Right ventricle myocardium inferior (tissue), 1 donor: ENCODE data around the gene ZNF546. TPM values are rescaled to one million over a fixed set of nuclear protein-coding genes. Genes with fewer than 3 reads are reported as not detected.
"Not testable (repeated sequence)": the region's sequence is repeated elsewhere in the genome, so short reads cannot be mapped to it uniquely, and the experiment has no call there.

Source experiments
- ATAC-seq: fragments of 200-7000 bp; cut with Tn5 transposase; one replicate; pipeline ENCODE4 v1.9.1; 2020; ENCODE audit warnings: mild to moderate bottlenecking, moderate library complexity
- DNase-seq: peaks from one replicate; pipeline ENCODE4 v3.0.0; 2021; ENCODE audit errors: missing footprints
- intact Hi-C: fragments of 100-400 bp; cut with DNase I; formaldehyde crosslinking; loops from one replicate; pipeline ENCODE4 v1.11.0; 2022
- total RNA-seq: library from RNA; stranded (reverse); fragmentation: NEBNext Ultra II Directional; extraction: Animal tissue kit (Norgen Biotek cat#: 25700); gene quantifications from one replicate; pipeline ENCODE4 v1.2.1, GENCODE V29; 2021
- donor health status: DM: no; HTN: yes; CAD: no; lungs with severe emphysema.

The ZNF546 gene
- total RNA-seq, 1 donor from 2014 or later = 5.1 TPM

GRCh38 chr19:40033989-40034560, 37.2 kb downstream of the ZNF546 start:
- intact Hi-C loops = no loop called here

GRCh38 chr19:40035996-40036395, 39.1 kb downstream of the ZNF546 start:
- intact Hi-C loops = no loop called here
- DNase-seq (no peak), ATAC-seq (no peak)

More at GRCh38 chr19:40033989-40034560, 37.2 kb downstream of the ZNF546 start:
- DNase-seq (no peak), ATAC-seq (no peak)

- ATAC-seq, DNase-seq, intact Hi-C loops: not testable (repeated sequence)
Measured at GRCh38 chr19:40038047-40038446, 41.2 kb downstream of the ZNF546 start.

- intact Hi-C loops, ATAC-seq, DNase-seq: not testable (repeated sequence)
Measured at GRCh38 chr19:40041718-40042117, 44.9 kb downstream of the ZNF546 start.

GRCh38 chr19:40053491-40053890, 56.6 kb downstream of the ZNF546 start:
- intact Hi-C loops = no loop called here
- DNase-seq (no peak), ATAC-seq (no peak)

- ATAC-seq = no peak
- no peak for DNase-seq
- intact Hi-C loops = no loop called here
Measured at GRCh38 chr19:40054632-40055031, 57.8 kb downstream of the ZNF546 start.

GRCh38 chr19:40055049-40055448, 58.2 kb downstream of the ZNF546 start:
- ATAC-seq (no peak), DNase-seq (no peak)
- intact Hi-C loops = no loop called here

- peak; percentile 94 for ATAC-seq
- intact Hi-C loops = no loop called here
Measured at GRCh38 chr19:40055832-40056504, 59.1 kb downstream of the ZNF546 start, which contains the start of gene ZNF780B. TSS of gene ZNF780B (minus strand) at chr19:40056231. CDS start at chr19:40050332, 5,899 bp downstream.

GRCh38 chr19:40056505-40056904, 59.6 kb downstream of the ZNF546 start:
- no peak for DNase-seq
- no peak for ATAC-seq
- intact Hi-C loops = no loop called here

More at GRCh38 chr19:40055832-40056504, 59.1 kb downstream of the ZNF546 start, which contains the start of gene ZNF780B:
- DNase-seq = peak; percentile 81

- ATAC-seq = no peak
- no peak for DNase-seq
- intact Hi-C loops = no loop called here
Measured at GRCh38 chr19:40057166-40057565, 60.3 kb downstream of the ZNF546 start.

- no peak for DNase-seq
- no peak for ATAC-seq
- intact Hi-C loops = no loop called here
Measured at GRCh38 chr19:40059624-40060023, 62.8 kb downstream of the ZNF546 start.

GRCh38 chr19:40070058-40070457, 73.2 kb downstream of the ZNF546 start:
- intact Hi-C loops = no loop called here
- no peak for ATAC-seq
- no peak for DNase-seq

Other genes with a start within 250 kb of the ZNF546 start
- gene LEUTX, start 218.2 kb upstream of the ZNF546 start, total RNA-seq = not detected
- 19.9 TPM for gene DYRK1B, start 162.9 kb upstream of the ZNF546 start, total RNA-seq
- 64.8 TPM for gene FBL, start 150.7 kb upstream of the ZNF546 start, total RNA-seq
- 19.5 TPM for gene FCGBP, start 62.4 kb upstream of the ZNF546 start, total RNA-seq
- gene PSMC4, start 25.9 kb upstream of the ZNF546 start, total RNA-seq = 73.6 TPM
- 22.3 TPM for gene ZNF780B, start 59.2 kb downstream of the ZNF546 start, total RNA-seq
- gene ZNF780A, start 93.9 kb downstream of the ZNF546 start, total RNA-seq = 8.1 TPM
- gene MAP3K10, start 194.4 kb downstream of the ZNF546 start, total RNA-seq = 22.7 TPM
- not detected for gene TTC9B, start 221.3 kb downstream of the ZNF546 start, total RNA-seq
- not detected for gene CCNP, start 229.6 kb downstream of the ZNF546 start, total RNA-seq